Ascending aorta (tissue), 2 donors: Measurements from ENCODE around the gene GBP2. TPM values are rescaled to one million over a fixed set of nuclear protein-coding genes. Genes with fewer than 3 reads are reported as not detected.

Source experiments
- DNase-seq, 2 donors: peaks; one replicate each; pipeline ENCODE4 v3.0.0-alpha.2; 2019; ENCODE audit warnings: low spot score in 2 of 2
- H3K27ac ChIP-seq, 2 donors: fragments of 200-600 bp; sonication (generic); one replicate each; pipeline ENCODE4 v1.5.1; 2016 to 2017; ENCODE audit warnings: mild to moderate bottlenecking in 1 of 2
- H3K27me3 ChIP-seq: fragments of 200-600 bp; sonication (generic); one replicate; pipeline ENCODE4 v1.5.1; 2017
- H3K36me3 ChIP-seq, 2 donors: fragments of 200-600 bp; sonication (generic); one replicate each; pipeline ENCODE4 v1.5.1; 2016
- H3K4me1 ChIP-seq, 2 donors: fragments of 200-600 bp; sonication (generic); one replicate each; pipeline ENCODE4 v1.5.1; 2016 to 2017; ENCODE audit warnings: mild to moderate bottlenecking in 1 of 2
- H3K4me3 ChIP-seq, 2 donors: fragments of 200-600 bp; sonication (generic); one replicate each; pipeline ENCODE4 v1.5.1; 2016 to 2017; ENCODE audit warnings: mild to moderate bottlenecking in 1 of 2
- H3K9me3 ChIP-seq, 2 donors: fragments of 200-600 bp; sonication (generic); one replicate each; pipeline ENCODE4 v1.5.1; 2016
- intact Hi-C: fragments of 100-400 bp; cut with DNase I; formaldehyde crosslinking; loops from one replicate; pipeline ENCODE4 v1.15.1; 2023
- total RNA-seq: library from RNA; depleted of rRNA; stranded (reverse); fragments of >200 nt; gene quantifications from one replicate; pipeline ENCODE4 v1.1.0, GENCODE V29; 2016
- TF ChIP-seq, protein P1 (sequence below), 3 experiments: fragments of 200-600 bp in 2 of 3; fragments of 450-650 bp in 1 of 3; sonication (generic) in 2 of 3; IDR thresholded peaks; one replicate each; pipeline ENCODE4 v1.5.1; 2016 to 2019; ENCODE audit warnings: antibody characterized with exemption in 3 of 3, mild to moderate bottlenecking in 1 of 3, moderate library complexity in 1 of 3

The GBP2 gene
- total RNA-seq, 1 donor from 2014 or later, result 72.9 TPM

DNA sequence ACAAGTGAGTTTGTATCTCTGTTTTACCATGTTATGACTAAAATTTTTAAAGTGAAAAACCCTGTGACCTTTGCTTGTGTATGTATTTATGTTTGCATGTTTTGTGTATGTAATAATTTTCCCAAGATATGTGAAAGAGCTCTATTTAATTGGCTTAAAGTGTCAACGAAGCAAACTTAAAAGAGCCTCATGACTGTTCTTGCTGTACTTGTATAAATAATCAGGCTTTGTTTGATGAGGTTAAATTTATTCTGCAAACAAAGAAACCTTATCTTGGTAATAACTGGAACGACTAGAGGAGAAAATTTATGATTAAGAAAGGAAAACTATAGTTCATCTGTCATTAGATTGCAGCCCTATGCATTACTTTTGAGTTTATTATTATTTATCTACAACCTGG, 43.3 kb upstream of the GBP2 start:
- Histone ChIP-seq H3K4me1 (no peaks in the 10 kb centered on the region), H3K27ac (no peak overlapping the region), H3K4me3 (no peak overlapping the region), H3K27me3 (no peaks in the 10 kb centered on the region), H3K36me3 (no peaks in the 10 kb centered on the region), H3K9me3 (no peaks in the 10 kb centered on the region)
- no peak for DNase-seq
- TF ChIP-seq, protein P1, sequence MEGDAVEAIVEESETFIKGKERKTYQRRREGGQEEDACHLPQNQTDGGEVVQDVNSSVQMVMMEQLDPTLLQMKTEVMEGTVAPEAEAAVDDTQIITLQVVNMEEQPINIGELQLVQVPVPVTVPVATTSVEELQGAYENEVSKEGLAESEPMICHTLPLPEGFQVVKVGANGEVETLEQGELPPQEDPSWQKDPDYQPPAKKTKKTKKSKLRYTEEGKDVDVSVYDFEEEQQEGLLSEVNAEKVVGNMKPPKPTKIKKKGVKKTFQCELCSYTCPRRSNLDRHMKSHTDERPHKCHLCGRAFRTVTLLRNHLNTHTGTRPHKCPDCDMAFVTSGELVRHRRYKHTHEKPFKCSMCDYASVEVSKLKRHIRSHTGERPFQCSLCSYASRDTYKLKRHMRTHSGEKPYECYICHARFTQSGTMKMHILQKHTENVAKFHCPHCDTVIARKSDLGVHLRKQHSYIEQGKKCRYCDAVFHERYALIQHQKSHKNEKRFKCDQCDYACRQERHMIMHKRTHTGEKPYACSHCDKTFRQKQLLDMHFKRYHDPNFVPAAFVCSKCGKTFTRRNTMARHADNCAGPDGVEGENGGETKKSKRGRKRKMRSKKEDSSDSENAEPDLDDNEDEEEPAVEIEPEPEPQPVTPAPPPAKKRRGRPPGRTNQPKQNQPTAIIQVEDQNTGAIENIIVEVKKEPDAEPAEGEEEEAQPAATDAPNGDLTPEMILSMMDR (IDR thresholded peaks at IDR 0.05), result no peak
- intact Hi-C loops, result no loop called here

DNA sequence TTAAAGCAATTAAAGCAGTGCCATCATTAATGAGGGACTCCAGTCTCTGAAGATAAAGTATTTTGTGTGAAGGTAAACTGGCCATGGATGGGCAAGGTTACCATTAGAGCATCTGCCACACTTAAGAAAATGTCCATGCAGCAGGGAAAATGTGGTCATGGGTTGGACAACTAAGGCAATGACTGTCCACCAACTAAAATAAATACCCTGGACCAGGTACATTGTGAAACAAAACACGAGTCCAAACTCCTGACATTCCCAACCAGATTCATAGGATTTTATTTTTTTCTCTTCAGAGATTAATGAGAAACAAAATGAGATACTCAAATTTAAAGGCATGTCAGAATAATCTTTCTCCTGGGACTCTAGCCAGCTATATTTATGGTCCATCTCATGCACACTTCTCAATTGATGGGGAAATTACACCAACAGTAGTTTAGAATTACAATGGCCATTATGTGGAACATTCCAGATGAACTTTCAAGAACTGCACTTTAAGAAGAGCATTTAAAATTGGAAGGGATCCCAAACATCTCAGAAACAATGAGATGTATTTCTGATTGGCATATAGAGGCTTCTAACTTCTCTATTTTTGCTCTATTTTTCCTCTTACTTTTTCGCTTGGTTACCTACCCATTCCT, 41.8 kb upstream of the GBP2 start:
- intact Hi-C loops, result no loop called here

DNA sequence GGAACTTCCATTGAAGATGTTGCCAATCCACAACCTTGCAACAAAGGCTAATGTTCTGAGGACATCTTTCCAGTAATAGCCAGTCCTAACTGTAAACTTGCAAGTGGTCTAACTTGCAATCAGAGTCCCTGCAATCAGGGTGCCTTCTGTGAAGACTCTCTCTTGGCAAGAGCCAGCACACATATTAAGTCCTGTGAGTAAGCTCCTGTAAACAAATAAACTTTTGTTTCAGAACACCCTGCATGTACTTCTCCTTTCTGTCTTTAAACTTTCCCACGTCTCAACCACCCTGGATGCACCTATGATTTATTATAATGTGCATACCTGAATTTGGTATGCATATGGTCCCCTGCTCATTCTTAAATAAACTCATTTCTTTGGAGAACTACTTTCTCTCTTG, 40.8 kb upstream of the GBP2 start:
- intact Hi-C loops, result no loop called here
- Histone ChIP-seq H3K27me3 (no peaks in the 10 kb centered on the region), H3K4me1 (no peaks in the 10 kb centered on the region), H3K4me3 (no peak overlapping the region), H3K36me3 (no peaks in the 10 kb centered on the region), H3K9me3 (no peaks in the 10 kb centered on the region), H3K27ac (no peak overlapping the region)
- TF ChIP-seq, protein P1 (IDR thresholded peaks at IDR 0.05), result no peak
- no peak for DNase-seq

More for the DNA sequence above, 41.8 kb upstream of the GBP2 start:
- Histone ChIP-seq H3K27me3 (no peaks in the 10 kb centered on the region), H3K9me3 (no peaks in the 10 kb centered on the region), H3K4me1 (no peaks in the 10 kb centered on the region), H3K36me3 (no peaks in the 10 kb centered on the region), H3K27ac (no peak overlapping the region), H3K4me3 (no peak overlapping the region)
- TF ChIP-seq, protein P1 (IDR thresholded peaks at IDR 0.05), result no peak
- DNase-seq, result no peak

DNA sequence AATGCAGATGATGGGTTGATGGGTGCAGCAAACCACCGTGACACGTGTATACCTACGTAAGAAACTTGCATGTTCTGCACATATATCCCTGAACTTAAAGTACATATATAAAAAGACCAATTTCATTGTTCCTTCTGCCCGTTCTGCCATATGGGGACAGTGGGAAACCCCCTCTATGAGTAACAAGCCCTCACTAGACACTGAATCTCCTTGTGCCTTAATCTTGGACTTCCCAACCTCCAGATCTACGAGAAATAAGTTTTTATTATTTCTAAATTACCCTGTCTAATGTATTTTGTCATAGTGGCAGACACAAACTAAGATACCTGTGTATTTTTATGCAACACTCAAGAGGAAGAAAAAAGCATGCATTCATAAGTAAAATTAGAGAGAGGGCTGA, 39.9 kb upstream of the GBP2 start:
- Histone ChIP-seq H3K4me3 (no peak overlapping the region), H3K27me3 (no peaks in the 10 kb centered on the region), H3K9me3 (no peaks in the 10 kb centered on the region), H3K27ac (no peak overlapping the region), H3K36me3 (no peaks in the 10 kb centered on the region), H3K4me1 (no peaks in the 10 kb centered on the region)
- TF ChIP-seq, protein P1 (IDR thresholded peaks at IDR 0.05), result no peak
- DNase-seq, result no peak
- intact Hi-C loops, result no loop called here

DNA sequence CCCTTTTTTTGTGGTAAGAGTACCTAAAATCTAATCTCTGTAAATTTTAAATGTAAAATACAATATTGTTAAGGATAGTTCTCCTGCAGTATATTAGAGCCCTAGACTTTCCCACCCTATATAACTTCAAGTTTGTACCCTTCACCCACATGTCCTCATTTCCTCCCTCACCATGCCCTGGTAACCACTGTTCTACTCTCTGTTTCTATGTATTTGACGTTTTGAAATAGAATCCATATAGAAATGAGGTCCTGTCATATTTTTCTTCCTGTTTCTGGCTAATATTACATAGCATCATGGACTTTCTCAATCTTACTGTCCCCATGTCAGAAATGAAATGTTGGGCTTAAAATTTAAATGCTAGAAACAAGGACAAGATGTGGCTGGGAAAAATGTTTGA, 25.1 kb upstream of the GBP2 start:
- H3K27ac ChIP-seq, result no peak overlapping the region

More for the DNA sequence above, 25.1 kb upstream of the GBP2 start:
- Histone ChIP-seq H3K36me3 (no peaks in the 10 kb centered on the region), H3K4me3 (no peak overlapping the region), H3K9me3 (no peaks in the 10 kb centered on the region), H3K4me1 (no peaks in the 10 kb centered on the region), H3K27me3 (no peaks in the 10 kb centered on the region)
- TF ChIP-seq, protein P1 (IDR thresholded peaks at IDR 0.05), result no peak
- no peak for DNase-seq
- intact Hi-C loops, result no loop called here
